ENCODE measurements around the gene SLC9A9. TPM values are rescaled to one million over a fixed set of nuclear protein-coding genes. Genes with fewer than 3 reads are reported as not detected.

Gene SLC9A9
- total and polyA plus RNA-seq, 2 donors (not counting 1 experiment from before 2014, with no cell fraction given): 14.3 to 74.0 TPM

- no peaks in the 10 kb centered on the region for H4K20me1 ChIP-seq (ENCODE audit: control insufficient read depth, extremely low read depth, insufficient read depth, low read length)
- H2AFZ ChIP-seq (ENCODE audit: low read length): no peak overlapping the region
- no peak overlapping the region for H3K4me3 ChIP-seq (replicated peaks in 1 of 4; ENCODE audit: control extremely low read depth in 1 of 4, insufficient read depth in 1 of 4, low read depth in 3 of 4, low read length in 4 of 4)
- no peak overlapping the region for H3K9ac ChIP-seq (ENCODE audit: insufficient read depth, low read length)
- TF ChIP-seq CTCF (conservative IDR thresholded peaks at IDR 0.05 in 1 of 2, IDR thresholded peaks at IDR 0.05 in 1 of 2; ENCODE audit: low read depth in 1 of 2, low read length in 2 of 2) (peak in 1 of 2 donors; percentile 2), EZH2 (IDR thresholded peaks at IDR 0.05; ENCODE audit: low read length, missing control alignments) (no peak)
- H3K27ac ChIP-seq (ENCODE audit: insufficient read depth, low read length): no peak overlapping the region
- H3K4me1 ChIP-seq (ENCODE audit: control insufficient read depth, extremely low read depth, insufficient read depth, low read length): no peaks in the 10 kb centered on the region
- DNase-seq (ENCODE audit: low read depth in 2 of 2): no peak
- H3K4me2 ChIP-seq (ENCODE audit: extremely low read depth, insufficient read depth, low read length): no peak overlapping the region
- H3K36me3 ChIP-seq (ENCODE audit: control insufficient read depth, insufficient read depth, low read length): no peaks in the 10 kb centered on the region
- H3K9me3 ChIP-seq (ENCODE audit: control insufficient read depth, insufficient read depth, low read depth, low read length): no peaks in the 10 kb centered on the region
- no peaks in the 10 kb centered on the region for H3K79me2 ChIP-seq (ENCODE audit: control insufficient read depth, insufficient read depth, low read length)
- no peaks in the 10 kb centered on the region for H3K27me3 ChIP-seq (ENCODE audit: control insufficient read depth, insufficient read depth, low read length)
Measured at GRCh38 chr3:143348486-143349327, 499.6 kb downstream of the SLC9A9 start.

GRCh38 chr3:143344516-143345165, 503.6 kb downstream of the SLC9A9 start:
- Histone ChIP-seq H3K27ac (ENCODE audit: insufficient read depth, low read length) (no peak overlapping the region), H3K4me3 (replicated peaks in 1 of 4; ENCODE audit: control extremely low read depth in 1 of 4, insufficient read depth in 1 of 4, low read depth in 3 of 4, low read length in 4 of 4) (no peak overlapping the region), H3K4me1 (ENCODE audit: control insufficient read depth, extremely low read depth, insufficient read depth, low read length) (no peaks in the 10 kb centered on the region), H3K36me3 (ENCODE audit: control insufficient read depth, insufficient read depth, low read length) (no peaks in the 10 kb centered on the region), H4K20me1 (ENCODE audit: control insufficient read depth, extremely low read depth, insufficient read depth, low read length) (no peaks in the 10 kb centered on the region), H3K27me3 (ENCODE audit: control insufficient read depth, insufficient read depth, low read length) (no peaks in the 10 kb centered on the region), H2AFZ (ENCODE audit: low read length) (no peak overlapping the region), H3K9ac (ENCODE audit: insufficient read depth, low read length) (no peak overlapping the region), H3K79me2 (ENCODE audit: control insufficient read depth, insufficient read depth, low read length) (no peaks in the 10 kb centered on the region), H3K9me3 (ENCODE audit: control insufficient read depth, insufficient read depth, low read depth, low read length) (no peaks in the 10 kb centered on the region), H3K4me2 (ENCODE audit: extremely low read depth, insufficient read depth, low read length) (no peak overlapping the region)
- DNase-seq (ENCODE audit: low read depth in 2 of 2): no peak
- TF ChIP-seq CTCF (conservative IDR thresholded peaks at IDR 0.05 in 1 of 2, IDR thresholded peaks at IDR 0.05 in 1 of 2; ENCODE audit: low read depth in 1 of 2, low read length in 2 of 2) (no peak), EZH2 (IDR thresholded peaks at IDR 0.05; ENCODE audit: low read length, missing control alignments) (no peak)

- Histone ChIP-seq H3K36me3 (ENCODE audit: control insufficient read depth, insufficient read depth, low read length) (no peaks in the 10 kb centered on the region), H3K79me2 (ENCODE audit: control insufficient read depth, insufficient read depth, low read length) (no peaks in the 10 kb centered on the region), H3K4me3 (replicated peaks in 1 of 4; ENCODE audit: control extremely low read depth in 1 of 4, insufficient read depth in 1 of 4, low read depth in 3 of 4, low read length in 4 of 4) (no peak overlapping the region), H3K27ac (ENCODE audit: insufficient read depth, low read length) (no peak overlapping the region), H3K4me1 (ENCODE audit: control insufficient read depth, extremely low read depth, insufficient read depth, low read length) (no peaks in the 10 kb centered on the region), H3K27me3 (ENCODE audit: control insufficient read depth, insufficient read depth, low read length) (no peaks in the 10 kb centered on the region), H4K20me1 (ENCODE audit: control insufficient read depth, extremely low read depth, insufficient read depth, low read length) (no peaks in the 10 kb centered on the region), H3K4me2 (ENCODE audit: extremely low read depth, insufficient read depth, low read length) (no peak overlapping the region), H3K9me3 (ENCODE audit: control insufficient read depth, insufficient read depth, low read depth, low read length) (no peaks in the 10 kb centered on the region), H2AFZ (ENCODE audit: low read length) (no peak overlapping the region), H3K9ac (ENCODE audit: insufficient read depth, low read length) (no peak overlapping the region)
- no peak for TF ChIP-seq EZH2 (IDR thresholded peaks at IDR 0.05; ENCODE audit: low read length, missing control alignments)
- TF ChIP-seq CTCF (conservative IDR thresholded peaks at IDR 0.05 in 1 of 2, IDR thresholded peaks at IDR 0.05 in 1 of 2; ENCODE audit: low read depth in 1 of 2, low read length in 2 of 2): no peak
- DNase-seq (ENCODE audit: low read depth in 2 of 2): no peak
Measured at GRCh38 chr3:143343944-143344343, 504.3 kb downstream of the SLC9A9 start.

All from fibroblast of lung (primary cell).